Liver (tissue), 9 donors: ENCODE results near the gene KCTD12. TPM values are rescaled to one million over a fixed set of nuclear protein-coding genes. Genes with fewer than 3 reads are reported as not detected.

Source experiments
- DNase-seq: peaks from one replicate; pipeline ENCODE4 v3.0.0-alpha.2; 2017; ENCODE audit warnings: low spot score
- H3K27ac ChIP-seq, 2 donors: one replicate each; pipeline ENCODE4 v1.7.0; 2013; ENCODE audit warnings: inconsistent platforms in 2 of 2, low read length in 2 of 2, control low read depth in 1 of 2, low read depth in 1 of 2, mild to moderate bottlenecking in 1 of 2
- H3K27me3 ChIP-seq, 4 donors: one replicate each; pipeline versions ENCODE4 v1.6.1 to v1.7.0; 2013; ENCODE audit warnings: low read length in 3 of 4, inconsistent platforms in 1 of 4, mild to moderate bottlenecking in 1 of 4, moderate library complexity in 1 of 4; ENCODE audit not compliant: control insufficient read depth in 4 of 4, insufficient read depth in 4 of 4
- H3K36me3 ChIP-seq, 4 donors: one replicate each; pipeline versions ENCODE4 v1.6.1 to v1.7.0; 2013; ENCODE audit warnings: low read length in 3 of 4, mild to moderate bottlenecking in 3 of 4, low read depth in 1 of 4, moderate library complexity in 1 of 4; ENCODE audit not compliant: control insufficient read depth in 4 of 4, insufficient read depth in 3 of 4
- H3K4me1 ChIP-seq, 4 donors: one replicate each; pipeline versions ENCODE4 v1.6.1 to v1.7.0; 2013; ENCODE audit warnings: low read length in 3 of 4, mild to moderate bottlenecking in 3 of 4, moderate library complexity in 1 of 4; ENCODE audit not compliant: control insufficient read depth in 4 of 4, insufficient read depth in 4 of 4
- H3K4me3 ChIP-seq, 3 donors: one replicate each; pipeline versions ENCODE4 v1.6.1 to v1.7.0; 2013; ENCODE audit warnings: low read length in 3 of 3, control low read depth in 1 of 3, low read depth in 1 of 3, mild to moderate bottlenecking in 1 of 3
- H3K9ac ChIP-seq, 2 donors: one replicate each; pipeline ENCODE4 v1.7.0; 2013; ENCODE audit warnings: low read length in 2 of 2, mild to moderate bottlenecking in 2 of 2, moderate library complexity in 2 of 2, control low read depth in 1 of 2, low read depth in 1 of 2
- H3K9me3 ChIP-seq, 4 donors: one replicate each; pipeline versions ENCODE4 v1.6.1 to v1.7.0; 2013; ENCODE audit warnings: low read length in 3 of 4; ENCODE audit not compliant: control insufficient read depth in 4 of 4
- EGR1 ChIP-seq, 2 donors: IDR thresholded peaks; 2 replicates each; pipeline ENCODE4 v1.6.1; 2016 to 2018; ENCODE audit warnings: antibody characterized with exemption in 2 of 2, low read depth in 2 of 2
- FOXA1 ChIP-seq: IDR thresholded peaks from 2 replicates; pipeline ENCODE4 v1.6.1; 2016; ENCODE audit warnings: antibody characterized with exemption
- FOXA2 ChIP-seq: IDR thresholded peaks from 2 replicates; pipeline ENCODE4 v1.6.1; 2016; ENCODE audit warnings: antibody characterized with exemption
- GABPA ChIP-seq, 2 donors: IDR thresholded peaks in 1 of 2; conservative IDR thresholded peaks in 1 of 2; 2 replicates each; pipeline ENCODE4 v1.6.1; 2016; ENCODE audit warnings: antibody characterized with exemption in 2 of 2, mild to moderate bottlenecking in 1 of 2, moderate library complexity in 1 of 2
- JUND ChIP-seq, 2 donors: IDR thresholded peaks; 2 replicates each; pipeline ENCODE4 v1.6.1; 2016; ENCODE audit warnings: antibody characterized with exemption in 2 of 2
- NR2F2 ChIP-seq: IDR thresholded peaks from 2 replicates; pipeline ENCODE4 v1.6.1; 2016; ENCODE audit warnings: antibody characterized with exemption
- RAD21 ChIP-seq, 2 donors: IDR thresholded peaks; 2 replicates each; pipeline ENCODE4 v1.6.1; 2016; ENCODE audit warnings: antibody characterized with exemption in 2 of 2, mild to moderate bottlenecking in 2 of 2
- RXRA ChIP-seq, 2 donors: IDR thresholded peaks; 2 replicates each; pipeline ENCODE4 v1.6.1; 2017 to 2018; ENCODE audit warnings: antibody characterized with exemption in 2 of 2, mild to moderate bottlenecking in 1 of 2
- SP1 ChIP-seq: IDR thresholded peaks from 2 replicates; pipeline ENCODE4 v1.6.1; 2018; ENCODE audit warnings: antibody characterized with exemption, mild to moderate bottlenecking
- TAF1 ChIP-seq: conservative IDR thresholded peaks from 2 replicates; pipeline ENCODE4 v1.6.1; 2016; ENCODE audit warnings: antibody characterized with exemption, mild to moderate bottlenecking
- YY1 ChIP-seq: IDR thresholded peaks from 2 replicates; pipeline ENCODE4 v1.6.1; 2016; ENCODE audit warnings: antibody characterized with exemption, mild to moderate bottlenecking
- WGBS: extraction: QIAGEN DNeasy Blood & Tissue Kit; methylation state at CpG from one replicate; pipeline ENCODE4 v1.1.7; 2013; 5-methylcytosine and 5-hydroxymethylcytosine counted together
- polyA plus RNA-seq, 2 donors: library from polyadenylated mRNA; stranded (reverse) in 1 of 2; unstranded in 1 of 2; fragments of 200-250 nt in 1 of 2; fragments of >200 nt in 1 of 2; fragmentation: Nextera tagmentation in 1 of 2; extraction: Ambion mirVana in 1 of 2; gene quantifications; one replicate each; pipeline versions ENCODE4 v1.2.1 to v1.2.3, GENCODE V29; 2013 to 2015
- total RNA-seq, 2 donors: library from RNA; depleted of rRNA; stranded (reverse); fragments of >200 nt; gene quantifications; one replicate each; pipeline ENCODE4 v1.2.3, GENCODE V29; 2014
- TF ChIP-seq, protein P1 (sequence below): IDR thresholded peaks from 2 replicates; pipeline ENCODE4 v1.6.1; 2016; ENCODE audit warnings: antibody characterized with exemption
- TF ChIP-seq, protein P2 (sequence below): IDR thresholded peaks from 2 replicates; pipeline ENCODE4 v1.6.1; 2016; ENCODE audit warnings: antibody characterized with exemption, mild to moderate bottlenecking
- TF ChIP-seq, protein P3 (sequence below): IDR thresholded peaks from 2 replicates; pipeline ENCODE4 v1.6.1; 2016; ENCODE audit warnings: antibody characterized with exemption
- TF ChIP-seq, protein P4 (sequence below): IDR thresholded peaks from 2 replicates; pipeline ENCODE4 v1.6.1; 2016; ENCODE audit warnings: antibody characterized with exemption
- donor health status: healthy.
- donor health status: healthy.
- donor health status: healthy.
- donor health status: healthy.
- donor health status: healthy.

The KCTD12 gene
- total and polyA plus RNA-seq, 4 donors, result 1.5 to 14.8 (median 6.6) TPM

DNA sequence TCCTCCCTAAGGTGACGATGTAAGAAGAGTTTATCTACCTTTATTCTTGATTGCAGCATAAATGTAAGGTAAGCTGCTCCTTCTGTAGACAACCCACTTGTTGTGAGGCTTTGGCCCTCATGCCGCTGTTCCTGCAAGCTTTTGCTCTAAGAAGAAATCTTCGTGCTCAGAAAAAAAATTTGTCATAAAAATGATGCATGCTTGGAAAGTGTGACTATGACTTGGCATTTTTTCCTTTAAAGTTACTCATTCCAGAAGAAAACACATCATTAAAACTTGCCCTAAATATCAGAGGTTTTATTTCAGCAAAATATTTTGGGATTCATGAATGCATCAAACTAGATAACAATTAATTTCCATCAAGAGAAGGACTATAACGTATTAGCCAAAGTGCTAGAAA, 39.8 kb downstream of the KCTD12 start:
- H3K4me3 ChIP-seq, result no peak overlapping the region
- no peak overlapping the region for H3K9ac ChIP-seq
- 75% methylated on average over 4 of the region's 4 CpGs for WGBS

DNA sequence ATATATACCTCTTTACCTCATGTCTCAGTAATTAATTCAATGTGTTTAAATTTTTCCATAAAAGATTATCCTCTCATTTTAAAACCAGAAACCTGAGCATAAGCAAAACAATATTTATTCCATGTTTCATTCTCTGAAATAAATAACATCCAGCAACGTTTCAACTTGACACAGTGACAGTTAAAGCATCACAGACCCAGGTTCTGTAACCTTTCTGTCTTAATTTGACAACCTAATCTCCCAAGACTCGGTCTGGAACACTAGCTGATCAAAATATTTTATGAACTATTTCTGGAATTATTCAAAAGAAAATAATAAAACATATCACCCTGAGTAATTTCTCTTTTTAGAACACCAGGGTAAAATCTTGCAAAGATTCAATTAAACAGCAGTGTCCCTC, 40.3 kb downstream of the KCTD12 start:
- DNase-seq, result no peak
- H3K27me3 ChIP-seq, result no peaks in the 10 kb centered on the region
- H3K36me3 ChIP-seq, result no peaks in the 10 kb centered on the region
- no peak overlapping the region for H3K9ac ChIP-seq
- no peaks in the 10 kb centered on the region for H3K9me3 ChIP-seq
- WGBS, result 44% methylated on average over 2 of the region's 2 CpGs
- H3K27ac ChIP-seq, result no peak overlapping the region
- H3K4me3 ChIP-seq, result no peak overlapping the region
- no peaks in the 10 kb centered on the region for H3K4me1 ChIP-seq
- TF ChIP-seq, protein P1, sequence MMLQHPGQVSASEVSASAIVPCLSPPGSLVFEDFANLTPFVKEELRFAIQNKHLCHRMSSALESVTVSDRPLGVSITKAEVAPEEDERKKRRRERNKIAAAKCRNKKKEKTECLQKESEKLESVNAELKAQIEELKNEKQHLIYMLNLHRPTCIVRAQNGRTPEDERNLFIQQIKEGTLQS, result no peak
- TF ChIP-seq FOXA1, result no peak
- TF ChIP-seq GABPA (IDR thresholded peaks at IDR 0.05 in 1 of 2, conservative IDR thresholded peaks at IDR 0.05 in 1 of 2), result no peak
- TF ChIP-seq TAF1, result no peak
- TF ChIP-seq RXRA (IDR thresholded peaks at IDR 0.05), result no peak
- no peak for TF ChIP-seq RAD21 (IDR thresholded peaks at IDR 0.05)
- TF ChIP-seq SP1, result no peak
- no peak for TF ChIP-seq FOXA2
- no peak for TF ChIP-seq NR2F2
- no peak for TF ChIP-seq YY1
- TF ChIP-seq, protein P2, sequence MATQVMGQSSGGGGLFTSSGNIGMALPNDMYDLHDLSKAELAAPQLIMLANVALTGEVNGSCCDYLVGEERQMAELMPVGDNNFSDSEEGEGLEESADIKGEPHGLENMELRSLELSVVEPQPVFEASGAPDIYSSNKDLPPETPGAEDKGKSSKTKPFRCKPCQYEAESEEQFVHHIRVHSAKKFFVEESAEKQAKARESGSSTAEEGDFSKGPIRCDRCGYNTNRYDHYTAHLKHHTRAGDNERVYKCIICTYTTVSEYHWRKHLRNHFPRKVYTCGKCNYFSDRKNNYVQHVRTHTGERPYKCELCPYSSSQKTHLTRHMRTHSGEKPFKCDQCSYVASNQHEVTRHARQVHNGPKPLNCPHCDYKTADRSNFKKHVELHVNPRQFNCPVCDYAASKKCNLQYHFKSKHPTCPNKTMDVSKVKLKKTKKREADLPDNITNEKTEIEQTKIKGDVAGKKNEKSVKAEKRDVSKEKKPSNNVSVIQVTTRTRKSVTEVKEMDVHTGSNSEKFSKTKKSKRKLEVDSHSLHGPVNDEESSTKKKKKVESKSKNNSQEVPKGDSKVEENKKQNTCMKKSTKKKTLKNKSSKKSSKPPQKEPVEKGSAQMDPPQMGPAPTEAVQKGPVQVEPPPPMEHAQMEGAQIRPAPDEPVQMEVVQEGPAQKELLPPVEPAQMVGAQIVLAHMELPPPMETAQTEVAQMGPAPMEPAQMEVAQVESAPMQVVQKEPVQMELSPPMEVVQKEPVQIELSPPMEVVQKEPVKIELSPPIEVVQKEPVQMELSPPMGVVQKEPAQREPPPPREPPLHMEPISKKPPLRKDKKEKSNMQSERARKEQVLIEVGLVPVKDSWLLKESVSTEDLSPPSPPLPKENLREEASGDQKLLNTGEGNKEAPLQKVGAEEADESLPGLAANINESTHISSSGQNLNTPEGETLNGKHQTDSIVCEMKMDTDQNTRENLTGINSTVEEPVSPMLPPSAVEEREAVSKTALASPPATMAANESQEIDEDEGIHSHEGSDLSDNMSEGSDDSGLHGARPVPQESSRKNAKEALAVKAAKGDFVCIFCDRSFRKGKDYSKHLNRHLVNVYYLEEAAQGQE, result no peak
- TF ChIP-seq, protein P3, sequence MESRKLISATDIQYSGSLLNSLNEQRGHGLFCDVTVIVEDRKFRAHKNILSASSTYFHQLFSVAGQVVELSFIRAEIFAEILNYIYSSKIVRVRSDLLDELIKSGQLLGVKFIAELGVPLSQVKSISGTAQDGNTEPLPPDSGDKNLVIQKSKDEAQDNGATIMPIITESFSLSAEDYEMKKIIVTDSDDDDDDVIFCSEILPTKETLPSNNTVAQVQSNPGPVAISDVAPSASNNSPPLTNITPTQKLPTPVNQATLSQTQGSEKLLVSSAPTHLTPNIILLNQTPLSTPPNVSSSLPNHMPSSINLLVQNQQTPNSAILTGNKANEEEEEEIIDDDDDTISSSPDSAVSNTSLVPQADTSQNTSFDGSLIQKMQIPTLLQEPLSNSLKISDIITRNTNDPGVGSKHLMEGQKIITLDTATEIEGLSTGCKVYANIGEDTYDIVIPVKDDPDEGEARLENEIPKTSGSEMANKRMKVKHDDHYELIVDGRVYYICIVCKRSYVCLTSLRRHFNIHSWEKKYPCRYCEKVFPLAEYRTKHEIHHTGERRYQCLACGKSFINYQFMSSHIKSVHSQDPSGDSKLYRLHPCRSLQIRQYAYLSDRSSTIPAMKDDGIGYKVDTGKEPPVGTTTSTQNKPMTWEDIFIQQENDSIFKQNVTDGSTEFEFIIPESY, result no peak
- TF ChIP-seq, protein P4, sequence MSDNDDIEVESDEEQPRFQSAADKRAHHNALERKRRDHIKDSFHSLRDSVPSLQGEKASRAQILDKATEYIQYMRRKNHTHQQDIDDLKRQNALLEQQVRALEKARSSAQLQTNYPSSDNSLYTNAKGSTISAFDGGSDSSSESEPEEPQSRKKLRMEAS, result no peak

More for the DNA sequence above, 39.8 kb downstream of the KCTD12 start:
- no peak for DNase-seq
- H3K27me3 ChIP-seq, result no peaks in the 10 kb centered on the region
- H3K4me1 ChIP-seq, result no peaks in the 10 kb centered on the region
- no peaks in the 10 kb centered on the region for H3K9me3 ChIP-seq
- H3K27ac ChIP-seq, result no peak overlapping the region
- no peak for TF ChIP-seq EGR1 (IDR thresholded peaks at IDR 0.05; ENCODE audit: low read depth in 2 of 2)
- TF ChIP-seq, protein P4, result no peak
- TF ChIP-seq YY1, result no peak
- TF ChIP-seq, protein P1, result no peak
- no peak for TF ChIP-seq TAF1
- no peak for TF ChIP-seq JUND (IDR thresholded peaks at IDR 0.05)
- no peak for TF ChIP-seq RXRA (IDR thresholded peaks at IDR 0.05)
- TF ChIP-seq, protein P2, result no peak
- no peak for TF ChIP-seq SP1
- TF ChIP-seq, protein P3, result no peak
- TF ChIP-seq RAD21 (IDR thresholded peaks at IDR 0.05), result no peak
- TF ChIP-seq GABPA (IDR thresholded peaks at IDR 0.05 in 1 of 2, conservative IDR thresholded peaks at IDR 0.05 in 1 of 2), result no peak
- TF ChIP-seq NR2F2, result no peak
- no peak for TF ChIP-seq FOXA1
- H3K36me3 ChIP-seq, result no peaks in the 10 kb centered on the region
